Neuronal stem cell (in vitro differentiated cells): ENCODE measurements around the gene MCU.

Source experiments
- DNase-seq: peaks from one replicate; pipeline ENCODE4 v3.0.0-alpha.2; 2013; ENCODE audit warnings: low spot score
- H2AFZ ChIP-seq: one replicate; pipeline ENCODE4 v1.6.1; 2013; ENCODE audit warnings: mild to moderate bottlenecking, low read length, inconsistent platforms
- H2AK5ac ChIP-seq: 2 replicates; pipeline ENCODE4 v1.6.1; 2013; ENCODE audit warnings: low read depth, mild to moderate bottlenecking, inconsistent platforms, low read length, moderate library complexity, mixed read lengths
- H2BK120ac ChIP-seq: 2 replicates; pipeline ENCODE4 v1.6.1; 2013; ENCODE audit warnings: low read depth, mild to moderate bottlenecking, inconsistent platforms, low read length, moderate library complexity, mixed read lengths
- H2BK12ac ChIP-seq: one replicate; pipeline ENCODE4 v1.6.1; 2013; ENCODE audit warnings: low read length, inconsistent platforms
- H2BK15ac ChIP-seq: 2 replicates; pipeline ENCODE4 v1.6.1; 2013; ENCODE audit warnings: mild to moderate bottlenecking, low read length, inconsistent platforms, mixed read lengths
- H2BK5ac ChIP-seq: one replicate; pipeline ENCODE4 v1.6.1; 2013; ENCODE audit warnings: inconsistent platforms, mild to moderate bottlenecking, low read length, moderate library complexity
- H3K14ac ChIP-seq: one replicate; pipeline ENCODE4 v1.6.1; 2013; ENCODE audit warnings: low read length, inconsistent platforms
- H3K18ac ChIP-seq: 2 replicates; pipeline ENCODE4 v1.6.1; 2013; ENCODE audit warnings: low read length, inconsistent platforms
- H3K23ac ChIP-seq: 2 replicates; pipeline ENCODE4 v1.6.1; 2013; ENCODE audit warnings: low read depth, mild to moderate bottlenecking, mixed read lengths, low read length, inconsistent platforms; ENCODE audit not compliant: poor library complexity
- H3K27ac ChIP-seq: replicated peaks from 3 replicates; pipeline ENCODE4 v1.5.1; 2013; ENCODE audit warnings: low read length, inconsistent platforms
- H3K27me3 ChIP-seq, 3 experiments: 2 replicates each; pipeline ENCODE4 v1.6.1; 2013; ENCODE audit warnings: low read length in 3 of 3, mild to moderate bottlenecking in 2 of 3, inconsistent platforms in 1 of 3, low read depth in 1 of 3, mixed read lengths in 1 of 3, moderate library complexity in 1 of 3; ENCODE audit not compliant: control insufficient read depth in 3 of 3, insufficient read depth in 3 of 3
- H3K36me3 ChIP-seq, 2 donors: replicated peaks in 1 of 2; 2 replicates each; pipeline ENCODE4 v1.6.1; 2013; ENCODE audit warnings: low read length in 2 of 2; ENCODE audit not compliant: control insufficient read depth in 2 of 2, insufficient read depth in 2 of 2
- H3K4ac ChIP-seq: 2 replicates; pipeline ENCODE4 v1.6.1; 2013; ENCODE audit warnings: inconsistent platforms, mild to moderate bottlenecking, low read length, moderate library complexity
- H3K4me1 ChIP-seq, 2 donors: 1 replicate in 1 of 2; 2 replicates in 1 of 2; pipeline ENCODE4 v1.6.1; 2013; ENCODE audit warnings: low read length in 2 of 2, low read depth in 1 of 2; ENCODE audit not compliant: control insufficient read depth in 2 of 2, insufficient read depth in 1 of 2
- H3K4me2 ChIP-seq: one replicate; pipeline ENCODE4 v1.6.1; 2013; ENCODE audit warnings: mild to moderate bottlenecking, low read length, inconsistent platforms; ENCODE audit not compliant: insufficient read depth, poor library complexity, severe bottlenecking
- H3K4me3 ChIP-seq, 2 donors: 2 replicates each; pipeline ENCODE4 v1.5.1; 2013; ENCODE audit warnings: low read length in 2 of 2, mild to moderate bottlenecking in 2 of 2, inconsistent platforms in 1 of 2, moderate library complexity in 1 of 2
- H3K79me1 ChIP-seq: one replicate; pipeline ENCODE4 v1.6.1; 2013; ENCODE audit warnings: low read depth, mild to moderate bottlenecking, inconsistent platforms, low read length, moderate library complexity
- H3K9ac ChIP-seq: one replicate; pipeline ENCODE4 v1.6.1; 2013; ENCODE audit warnings: mild to moderate bottlenecking, low read depth, low read length, inconsistent platforms; ENCODE audit not compliant: poor library complexity
- H3K9me3 ChIP-seq, 2 donors: replicated peaks in 1 of 2; 2 replicates each; pipeline versions ENCODE3 to v1.6.1; 2013; ENCODE audit warnings: low read length in 2 of 2, mild to moderate bottlenecking in 2 of 2, inconsistent platforms in 1 of 2, low read depth in 1 of 2, mixed read lengths in 1 of 2, moderate library complexity in 1 of 2; ENCODE audit not compliant: control insufficient read depth in 2 of 2, insufficient read depth in 1 of 2
- H4K8ac ChIP-seq: one replicate; pipeline ENCODE4 v1.6.1; 2013; ENCODE audit warnings: low read depth, mild to moderate bottlenecking, inconsistent platforms, low read length, moderate library complexity
- H4K91ac ChIP-seq: one replicate; pipeline ENCODE4 v1.6.1; 2013; ENCODE audit warnings: low read length, low read depth, mild to moderate bottlenecking, inconsistent platforms; ENCODE audit not compliant: poor library complexity
- WGBS, 2 donors: extraction: QIAGEN DNeasy Blood & Tissue Kit; methylation state at CpG; one replicate each; pipeline ENCODE4 v1.1.7; 2013; ENCODE audit warnings: missing lambda C conversion rate in 2 of 2, mixed read lengths in 1 of 2; ENCODE audit not compliant: insufficient read length in 2 of 2, insufficient replicate concordance in 1 of 2; ENCODE audit errors: extremely low coverage in 2 of 2; 5-methylcytosine and 5-hydroxymethylcytosine counted together

Gene MCU

GRCh38 chr10:72742797-72743196 lies 50.9 kb downstream of the MCU start:
- H3K9ac ChIP-seq = no peak overlapping the region
- H3K4me3 ChIP-seq = no peak overlapping the region
- no peaks in the 10 kb centered on the region for H3K27me3 ChIP-seq
- H3K4me2 ChIP-seq = no peak overlapping the region
- no peak for DNase-seq
- no peak overlapping the region for H3K23ac ChIP-seq
- H3K14ac ChIP-seq = no peak overlapping the region
- no peak overlapping the region for H4K8ac ChIP-seq
- no peak overlapping the region for H2BK120ac ChIP-seq
- no peaks in the 10 kb centered on the region for H3K9me3 ChIP-seq
- H2BK5ac ChIP-seq = no peak overlapping the region
- H3K36me3 ChIP-seq = no peaks in the 10 kb centered on the region
- H3K4ac ChIP-seq = no peak overlapping the region
- H2AFZ ChIP-seq = no peak overlapping the region
- H4K91ac ChIP-seq = no peak overlapping the region
- H3K79me1 ChIP-seq = peaks cover 3% of the 10 kb centered on the region
- no peak overlapping the region for H3K18ac ChIP-seq
- WGBS, 2 donors = 100% methylated on average over 1 of the region's 5 CpGs
- no peak overlapping the region for H2BK15ac ChIP-seq
- peaks cover 2 to 22% of the 10 kb centered on the region in 2 donors for H3K4me1 ChIP-seq
- no peak overlapping the region for H2BK12ac ChIP-seq
- no peak overlapping the region for H3K27ac ChIP-seq
- H2AK5ac ChIP-seq = no peak overlapping the region

GRCh38 chr10:72744566-72744965 lies 52.6 kb downstream of the MCU start:
- peaks cover 3% of the 10 kb centered on the region for H3K79me1 ChIP-seq
- no peaks in the 10 kb centered on the region for H3K27me3 ChIP-seq
- peaks cover 2 to 13% of the 10 kb centered on the region in 2 donors for H3K4me1 ChIP-seq
- no peak overlapping the region for H2AFZ ChIP-seq
- H2BK15ac ChIP-seq = no peak overlapping the region
- no peak overlapping the region for H4K8ac ChIP-seq
- no peak overlapping the region for H3K4ac ChIP-seq
- no peak overlapping the region for H2BK120ac ChIP-seq
- H4K91ac ChIP-seq = no peak overlapping the region
- no peaks in the 10 kb centered on the region for H3K36me3 ChIP-seq
- no peak for DNase-seq
- no peaks in the 10 kb centered on the region for H3K9me3 ChIP-seq
- H3K18ac ChIP-seq = no peak overlapping the region
- H3K27ac ChIP-seq = no peak overlapping the region
- no peak overlapping the region for H3K23ac ChIP-seq
- no peak overlapping the region for H2BK5ac ChIP-seq
- no peak overlapping the region for H3K4me2 ChIP-seq
- WGBS, 2 donors = no CpG with 5 or more reads among the region's 3 CpGs
- no peak overlapping the region for H3K14ac ChIP-seq
- H3K4me3 ChIP-seq = no peak overlapping the region
- H3K9ac ChIP-seq = no peak overlapping the region
- H2AK5ac ChIP-seq = no peak overlapping the region
- H2BK12ac ChIP-seq = no peak overlapping the region

GRCh38 chr10:72746426-72747363 lies 54.8 kb downstream of the MCU start:
- no peak overlapping the region for H2BK12ac ChIP-seq
- H3K27ac ChIP-seq = no peak overlapping the region
- no peak overlapping the region for H4K91ac ChIP-seq
- no peaks in the 10 kb centered on the region for H3K27me3 ChIP-seq
- no CpG with 5 or more reads among the region's 3 CpGs for WGBS, 2 donors
- H3K4ac ChIP-seq = no peak overlapping the region
- no peak overlapping the region for H3K14ac ChIP-seq
- no peak overlapping the region for H2BK120ac ChIP-seq
- no peak overlapping the region for H3K23ac ChIP-seq
- no peak overlapping the region for H2AK5ac ChIP-seq
- no peak overlapping the region for H2AFZ ChIP-seq
- no peaks in the 10 kb centered on the region for H3K9me3 ChIP-seq
- H3K4me2 ChIP-seq = no peak overlapping the region
- H2BK5ac ChIP-seq = no peak overlapping the region
- H2BK15ac ChIP-seq = no peak overlapping the region
- H4K8ac ChIP-seq = no peak overlapping the region
- DNase-seq = no peak
- no peak overlapping the region for H3K18ac ChIP-seq
- no peaks in the 10 kb centered on the region for H3K79me1 ChIP-seq
- no peak overlapping the region for H3K9ac ChIP-seq
- no peaks in the 10 kb centered on the region for H3K36me3 ChIP-seq
- H3K4me3 ChIP-seq = no peak overlapping the region
- H3K4me1 ChIP-seq = peaks cover 4 to 8% of the 10 kb centered on the region in 2 donors

GRCh38 chr10:72747521-72747920 lies 55.6 kb downstream of the MCU start:
- Histone ChIP-seq H4K8ac (no peak overlapping the region), H3K27me3 (no peaks in the 10 kb centered on the region), H2BK5ac (no peak overlapping the region), H4K91ac (no peak overlapping the region), H2BK120ac (no peak overlapping the region), H3K9me3 (no peaks in the 10 kb centered on the region), H3K4me3 (no peak overlapping the region), H3K27ac (no peak overlapping the region), H3K18ac (no peak overlapping the region), H3K79me1 (no peaks in the 10 kb centered on the region), H3K4ac (no peak overlapping the region), H2AK5ac (no peak overlapping the region), H2BK15ac (no peak overlapping the region), H3K14ac (no peak overlapping the region), H2AFZ (no peak overlapping the region), H2BK12ac (no peak overlapping the region), H3K23ac (no peak overlapping the region), H3K36me3 (no peaks in the 10 kb centered on the region), H3K4me1 (peaks cover 4 to 8% of the 10 kb centered on the region in 2 donors), H3K9ac (no peak overlapping the region), H3K4me2 (no peak overlapping the region)
- DNase-seq = no peak
- WGBS, 2 donors = no CpG with 5 or more reads among the region's 8 CpGs
